GM19463 (cell line): ENCODE data around the gene FRAS1.
A peak's percentile ranks its signal among the peaks of the same experiment; 100 is the strongest.

ENCODE experiments used
- ATAC-seq: cut with Tn5 transposase; IDR thresholded peaks from one replicate; pipeline ENCODE4 v1.9.1; 2021; ENCODE audit warnings: mild to moderate bottlenecking, moderate library complexity; ENCODE audit not compliant: unreplicated experiment

The FRAS1 gene

GRCh38 chr4:78565971-78566372 lies 508.8 kb downstream of the FRAS1 start:
- no peak for ATAC-seq

- peak; percentile 83 for ATAC-seq
These were observed 509.8 kb downstream of the FRAS1 start for GRCh38 chr4:78566834-78567499.

- no peak for ATAC-seq
These were observed 510.5 kb downstream of the FRAS1 start for GRCh38 chr4:78567500-78568060.

- ATAC-seq, result peak; percentile 65
These were observed 511.6 kb downstream of the FRAS1 start for GRCh38 chr4:78568640-78569305.

- ATAC-seq, result no peak
These were observed 512.2 kb downstream of the FRAS1 start for GRCh38 chr4:78569306-78569821.

- no peak for ATAC-seq
These were observed 513.0 kb downstream of the FRAS1 start for GRCh38 chr4:78570117-78570516.

GRCh38 chr4:78571804-78572203 lies 514.7 kb downstream of the FRAS1 start:
- no peak for ATAC-seq

- ATAC-seq, result no peak
These were observed 521.7 kb downstream of the FRAS1 start for GRCh38 chr4:78578674-78579425.

- ATAC-seq, result no peak
These were observed 524.5 kb downstream of the FRAS1 start for GRCh38 chr4:78581618-78582017.

- no peak for ATAC-seq
These were observed 527.9 kb downstream of the FRAS1 start for GRCh38 chr4:78584863-78585547.

- no peak for ATAC-seq
These were observed 528.5 kb downstream of the FRAS1 start for GRCh38 chr4:78585633-78586032.

GRCh38 chr4:78588894-78589545 lies 531.9 kb downstream of the FRAS1 start:
- ATAC-seq, result no peak

- no peak for ATAC-seq
These were observed 534.3 kb downstream of the FRAS1 start for GRCh38 chr4:78591404-78591803.

- ATAC-seq, result peak; percentile 64
These were observed 535.1 kb downstream of the FRAS1 start for GRCh38 chr4:78592088-78592783.
